Suprapubic skin (tissue), 4 donors: Measurements from ENCODE around the gene NRXN3.

Source experiments
- POLR2A ChIP-seq, 2 donors: fragments of 450-650 bp; IDR thresholded peaks; one replicate each; pipeline ENCODE4 v1.6.1; 2017; ENCODE audit warnings: antibody characterized with exemption in 2 of 2, mild to moderate bottlenecking in 2 of 2, moderate library complexity in 2 of 2
- POLR2AphosphoS5 ChIP-seq, 3 donors: sonication (generic); formaldehyde crosslinking; IDR thresholded peaks; one replicate each; pipeline ENCODE4 v1.6.1; 2017; ENCODE audit warnings: antibody characterized with exemption in 3 of 3
- TF ChIP-seq, protein P1 (sequence below), 2 donors: fragments of 200-600 bp in 1 of 2; fragments of 450-650 bp in 1 of 2; sonication (generic) in 1 of 2; IDR thresholded peaks; one replicate each; pipeline ENCODE4 v1.5.1; 2016 to 2019; ENCODE audit warnings: antibody characterized with exemption in 2 of 2, mild to moderate bottlenecking in 1 of 2, moderate library complexity in 1 of 2

DNA sequence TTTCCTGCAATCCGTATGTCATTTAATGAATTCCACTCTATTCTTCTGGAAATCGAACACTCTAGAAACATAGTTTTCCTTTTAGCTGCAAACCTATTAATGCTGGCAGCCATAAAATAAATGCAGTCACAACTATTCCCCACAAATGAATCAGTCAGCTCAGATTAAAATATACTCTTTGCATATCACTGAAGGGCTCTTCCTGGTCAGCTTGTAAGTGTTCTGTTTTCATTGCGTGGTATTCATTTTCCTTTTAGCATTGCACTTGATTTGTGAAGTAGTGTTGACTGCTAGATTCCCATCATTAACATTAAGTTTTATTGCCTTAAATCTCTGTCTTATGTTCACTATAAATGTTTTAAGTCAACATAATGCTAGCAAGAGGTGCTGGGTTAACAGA lies 1355.2 kb downstream of the NRXN3 start:
- TF ChIP-seq, protein P1, sequence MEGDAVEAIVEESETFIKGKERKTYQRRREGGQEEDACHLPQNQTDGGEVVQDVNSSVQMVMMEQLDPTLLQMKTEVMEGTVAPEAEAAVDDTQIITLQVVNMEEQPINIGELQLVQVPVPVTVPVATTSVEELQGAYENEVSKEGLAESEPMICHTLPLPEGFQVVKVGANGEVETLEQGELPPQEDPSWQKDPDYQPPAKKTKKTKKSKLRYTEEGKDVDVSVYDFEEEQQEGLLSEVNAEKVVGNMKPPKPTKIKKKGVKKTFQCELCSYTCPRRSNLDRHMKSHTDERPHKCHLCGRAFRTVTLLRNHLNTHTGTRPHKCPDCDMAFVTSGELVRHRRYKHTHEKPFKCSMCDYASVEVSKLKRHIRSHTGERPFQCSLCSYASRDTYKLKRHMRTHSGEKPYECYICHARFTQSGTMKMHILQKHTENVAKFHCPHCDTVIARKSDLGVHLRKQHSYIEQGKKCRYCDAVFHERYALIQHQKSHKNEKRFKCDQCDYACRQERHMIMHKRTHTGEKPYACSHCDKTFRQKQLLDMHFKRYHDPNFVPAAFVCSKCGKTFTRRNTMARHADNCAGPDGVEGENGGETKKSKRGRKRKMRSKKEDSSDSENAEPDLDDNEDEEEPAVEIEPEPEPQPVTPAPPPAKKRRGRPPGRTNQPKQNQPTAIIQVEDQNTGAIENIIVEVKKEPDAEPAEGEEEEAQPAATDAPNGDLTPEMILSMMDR (IDR thresholded peaks at IDR 0.05) = no peak
- TF ChIP-seq POLR2AphosphoS5 (IDR thresholded peaks at IDR 0.05) (no peak), POLR2A (IDR thresholded peaks at IDR 0.05) (no peak)
